K562 (cell line): ENCODE data around the gene TRIP12. TPM values are rescaled to one million over a fixed set of nuclear protein-coding genes. Genes with fewer than 3 reads are reported as not detected.

Experiments used
- ATAC-seq: fragments of 200-7000 bp; cut with Tn5 transposase; 3 replicates; pipeline ENCODE4 v1.9.1; 2020; ENCODE audit warnings: moderate library complexity
- BruUV-seq: library from RNA; stranded (reverse); fragments of 400-500 nt; replicated peaks from 2 replicates; lab custom pipeline; 2021; lab: Mats Ljungman, UMichigan
- CTCF ChIA-PET: fragments of 300-600 bp; formaldehyde crosslinking; extraction: SDS; loops from one replicate; lab custom pipeline; 2021; ENCODE audit warnings: low intra/inter-chr PET ratio; lab: Yijun Ruan, JAX
- POLR2A ChIA-PET: fragments of 300-600, 350-650 bp; sonication (Branson Sonifier 250); formaldehyde crosslinking; extraction: SDS; loops from one replicate; lab custom pipeline; 2021; ENCODE audit warnings: antibody characterized with exemption, inconsistent platforms; lab: Yijun Ruan, JAX
- DNase-seq, 4 experiments: peaks; one replicate each; pipeline versions ENCODE4 v3.0.0 to v3.0.0-alpha.2; 2011 to 2018; ENCODE audit warnings: low spot score in 3 of 4, mixed read lengths in 3 of 4; ENCODE audit errors: extremely low read depth in 1 of 4
- FAIRE-seq: peaks from 2 replicates; lab custom pipeline; 2011; peaks lifted over from hg19 to GRCh38; lab: Jason Lieb, UNC
- H2AFZ ChIP-seq: 2 replicates; pipeline ENCODE4 v1.6.0; 2011; ENCODE audit warnings: low read depth, low read length, control low read depth, inconsistent platforms
- H3K27ac ChIP-seq: fragments of 200-600 bp; 3 replicates; pipeline ENCODE4 v1.8.0; 2011; ENCODE audit warnings: low read depth, mild to moderate bottlenecking, control low read depth, inconsistent platforms, low read length, moderate library complexity, mixed read lengths; ENCODE audit errors: extremely low read depth
- H3K27me3 ChIP-seq, 2 experiments: fragments of 300-600 bp in 1 of 2; 2 replicates in 1 of 2; 3 replicates in 1 of 2; pipeline versions ENCODE4 v1.6.0 to v1.8.0; 2011; ENCODE audit warnings: inconsistent platforms in 2 of 2, low read length in 2 of 2, mild to moderate bottlenecking in 1 of 2, mixed read lengths in 1 of 2, moderate library complexity in 1 of 2; ENCODE audit not compliant: control insufficient read depth in 2 of 2, insufficient read depth in 2 of 2
- H3K36me3 ChIP-seq: fragments of 300-600 bp; 3 replicates; pipeline ENCODE4 v1.8.0; 2011; ENCODE audit warnings: mild to moderate bottlenecking, low read length, inconsistent platforms; ENCODE audit not compliant: control insufficient read depth, insufficient read depth
- H3K4me1 ChIP-seq, 2 experiments: fragments of 200-600 bp in 1 of 2; replicated peaks in 1 of 2; 2 replicates in 1 of 2; 3 replicates in 1 of 2; pipeline versions ENCODE4 v1.5.1 to v1.8.0; 2011; ENCODE audit warnings: inconsistent platforms in 2 of 2, low read length in 2 of 2, mild to moderate bottlenecking in 1 of 2, mixed read lengths in 1 of 2, moderate library complexity in 1 of 2; ENCODE audit not compliant: control insufficient read depth in 2 of 2, insufficient read depth in 2 of 2
- H3K4me2 ChIP-seq: 2 replicates; pipeline ENCODE4 v1.6.1; 2011; ENCODE audit warnings: low read length, control low read depth, inconsistent platforms, mixed read lengths; ENCODE audit not compliant: insufficient read depth
- H3K4me3 ChIP-seq: fragments of 200-600 bp; sonication (generic), shearing (Covaris generic); 2 replicates; pipeline ENCODE4 v1.5.1; 2016; ENCODE audit warnings: control low read depth, inconsistent platforms
- H3K79me2 ChIP-seq: fragments of 200-600 bp; 3 replicates; pipeline ENCODE4 v1.8.0; 2011; ENCODE audit warnings: low read length, inconsistent platforms; ENCODE audit not compliant: control insufficient read depth, insufficient read depth
- H3K9ac ChIP-seq, 2 experiments: 2 replicates each; pipeline versions ENCODE4 v1.6.0 to v1.6.1; 2011; ENCODE audit warnings: low read depth in 2 of 2, low read length in 2 of 2, control low read depth in 1 of 2, inconsistent platforms in 1 of 2, mild to moderate bottlenecking in 1 of 2, mixed read lengths in 1 of 2; ENCODE audit not compliant: insufficient read depth in 1 of 2
- H3K9me1 ChIP-seq: one replicate; pipeline ENCODE4 v1.6.0; 2011; ENCODE audit warnings: inconsistent platforms, mild to moderate bottlenecking, low read length, moderate library complexity; ENCODE audit not compliant: control insufficient read depth, insufficient read depth
- H3K9me3 ChIP-seq: replicated peaks from 2 replicates; pipeline ENCODE4 v1.5.1; 2011; ENCODE audit warnings: low read depth, low read length, inconsistent platforms; ENCODE audit not compliant: control insufficient read depth, insufficient read depth
- H4K20me1 ChIP-seq: replicated peaks from 2 replicates; pipeline ENCODE4 v1.6.1; 2011; ENCODE audit warnings: low read length, inconsistent platforms, mixed read lengths; ENCODE audit not compliant: control insufficient read depth, insufficient read depth
- CCAR2 ChIP-seq: fragments of 200-400 bp; formaldehyde crosslinking; IDR thresholded peaks from 2 replicates; pipeline ENCODE4 v1.6.1; 2017; ENCODE audit warnings: mild to moderate bottlenecking, low read depth, low read length
- ILF3 ChIP-seq: fragments of 450-650 bp; IDR thresholded peaks from 2 replicates; pipeline ENCODE4 v1.6.1; 2018; ENCODE audit warnings: antibody characterized with exemption, mild to moderate bottlenecking, moderate library complexity, borderline replicate concordance
- KDM4B ChIP-seq, 2 experiments: fragments of 450-650 bp in 1 of 2; sonication (generic) in 1 of 2; IDR thresholded peaks; 2 replicates each; pipeline ENCODE4 v1.6.1; 2016 to 2017; ENCODE audit warnings: borderline replicate concordance in 2 of 2, antibody characterized with exemption in 1 of 2, low read depth in 1 of 2, mild to moderate bottlenecking in 1 of 2
- ZNF217 ChIP-seq: sonication (generic); formaldehyde crosslinking; IDR thresholded peaks from 2 replicates; pipeline ENCODE4 v1.8.0; 2022; ENCODE audit warnings: mild to moderate bottlenecking, missing genetic modification reagents
- WGBS: fragments of 100-300 bp; shearing (Covaris generic); methylation state at CpG from one replicate; pipeline ENCODE4 v1.1.6; 2016; ENCODE audit warnings: low coverage, mixed read lengths; ENCODE audit not compliant: insufficient coverage; ENCODE audit errors: missing lambda C conversion rate; 5-methylcytosine and 5-hydroxymethylcytosine counted together
- in situ Hi-C: fragments of 300-500 bp; cut with MboI; formaldehyde crosslinking; loops from 4 replicates; pipeline ENCODE4 v1.15.0; 2018; ENCODE audit warnings: inconsistent platforms, mixed read lengths
- intact Hi-C: fragments of 100-400 bp; cut with micrococcal nuclease; formaldehyde crosslinking; loops from 2 replicates; pipeline ENCODE4 v1.14.2; 2022
- polyA plus RNA-seq, 8 experiments: library from polyadenylated mRNA; depleted of rRNA in 4 of 8; stranded (reverse) in 5 of 8; unstranded in 3 of 8; fragments of >200 nt; fragmentation: Nextera tagmentation in 2 of 8; fragmentation: Illumina TruSeq in 1 of 8; extraction: Ambion mirVana in 2 of 8; extraction: Trizol in 1 of 8; gene quantifications; 2 replicates each; pipeline versions ENCODE4 v1.2.1 to v1.2.3, GENCODE V29; 2011 to 2014; ENCODE audit warnings: inconsistent platforms in 1 of 8, missing spikeins in 1 of 8
- total RNA-seq, 7 experiments: library from RNA; depleted of rRNA in 6 of 7; stranded (reverse); fragments of >200 nt in 6 of 7; fragmentation: Illumina TruSeq in 2 of 7; extraction: Trizol in 2 of 7; gene quantifications; 2 replicates each; pipeline versions ENCODE4 v1.2.1 to v1.2.3, GENCODE V29; 2011 to 2021; ENCODE audit warnings: low replicate concordance in 1 of 7

TRIP12 gene
- total and polyA plus RNA-seq, 9 of the 15 experiments (the other 6 are each of a cell fraction or from before 2014, with no cell fraction given), result 15.2 to 131 (median 80.1) TPM

- TF ChIP-seq KDM4B (IDR thresholded peaks at IDR 0.05; ENCODE audit: borderline replicate concordance in 2 of 2, low read depth in 1 of 2), result no peak
Measured at GRCh38 chr2:229719926-229720647, 201.7 kb downstream of the TRIP12 start (continued).

GRCh38 chr2:229718057-229718456, 203.8 kb downstream of the TRIP12 start:
- TF ChIP-seq ILF3 (no peak), ZNF217 (CRISPR knock-in tag) (no peak), CCAR2 (no peak)
- 0% methylated on average over 2 of the region's 2 CpGs for WGBS
- Histone ChIP-seq H3K9me3 (no peaks in the 10 kb centered on the region), H3K4me1 (peaks cover 3 to 22% of the 10 kb centered on the region in 2 experiments; a peak in 3 of 5 replicates), H3K9me1 (no peaks in the 10 kb centered on the region), H3K9ac (no peak overlapping the region), H3K4me3 (no peak overlapping the region), H3K27me3 (peaks cover 0 to 15% of the 10 kb centered on the region in 2 experiments; a peak in 1 of 5 replicates), H3K36me3 (no peaks in the 10 kb centered on the region), H3K4me2 (no peak overlapping the region), H3K27ac (no peak overlapping the region), H3K79me2 (no peaks in the 10 kb centered on the region), H2AFZ (no peak overlapping the region), H4K20me1 (no peaks in the 10 kb centered on the region)
- FAIRE-seq (no peak), DNase-seq (no peak), ATAC-seq (no peak)
- in situ Hi-C loops (no loop called here), intact Hi-C loops (loop anchor here (5.0 kb wide), 1 partner anchor 1826 kb away; no protein-coding TSS in a partner anchor)
- BruUV-seq, result no TSS peak
- CTCF ChIA-PET, result no interaction called here
- POLR2A ChIA-PET, result no interaction called here
